HL-60 (cell line): ENCODE data around the gene LUM.

Experiments
- DNase-seq, 2 experiments: peaks; one replicate each; pipeline ENCODE4 v3.0.0-alpha.2; 2010 to 2020; ENCODE audit warnings: low read depth in 1 of 2, low spot score in 1 of 2
- H3K27ac ChIP-seq: fragments of 250-450 bp; sonication (Bioruptor Pico); replicated peaks from 2 replicates; pipeline ENCODE4 v1.5.1; 2020; ENCODE audit warnings: mild to moderate bottlenecking, moderate library complexity
- H3K27me3 ChIP-seq: fragments of 250-450 bp; sonication (Bioruptor Pico); 2 replicates; pipeline ENCODE4 v1.5.1; 2021; ENCODE audit warnings: mild to moderate bottlenecking, moderate library complexity; ENCODE audit not compliant: insufficient read depth, poor library complexity, severe bottlenecking
- H3K4me3 ChIP-seq: replicated peaks from 2 replicates; pipeline ENCODE4 v1.5.1; 2011; ENCODE audit warnings: mild to moderate bottlenecking, control low read depth, low read length; ENCODE audit not compliant: insufficient read depth
- GABPA ChIP-seq: IDR thresholded peaks from 2 replicates; pipeline ENCODE4 v1.6.1; 2012; ENCODE audit warnings: low read depth
- POLR2AphosphoS5 ChIP-seq: IDR thresholded peaks from 2 replicates; pipeline ENCODE4 v1.6.1; 2012; ENCODE audit warnings: low read depth
- SPI1 ChIP-seq: IDR thresholded peaks from 2 replicates; pipeline ENCODE4 v1.6.1; 2012; ENCODE audit warnings: low read depth, mild to moderate bottlenecking, borderline replicate concordance
- TF ChIP-seq, protein P1 (sequence below): IDR thresholded peaks from one replicate; pipeline ENCODE4 v1.5.1; 2011; ENCODE audit warnings: low read length, control low read depth, inconsistent platforms; ENCODE audit not compliant: insufficient read depth
- TF ChIP-seq, protein P2 (sequence below): IDR thresholded peaks from 2 replicates; pipeline ENCODE4 v1.6.1; 2012; ENCODE audit warnings: low read depth; ENCODE audit not compliant: insufficient replicate concordance

LUM gene

DNA sequence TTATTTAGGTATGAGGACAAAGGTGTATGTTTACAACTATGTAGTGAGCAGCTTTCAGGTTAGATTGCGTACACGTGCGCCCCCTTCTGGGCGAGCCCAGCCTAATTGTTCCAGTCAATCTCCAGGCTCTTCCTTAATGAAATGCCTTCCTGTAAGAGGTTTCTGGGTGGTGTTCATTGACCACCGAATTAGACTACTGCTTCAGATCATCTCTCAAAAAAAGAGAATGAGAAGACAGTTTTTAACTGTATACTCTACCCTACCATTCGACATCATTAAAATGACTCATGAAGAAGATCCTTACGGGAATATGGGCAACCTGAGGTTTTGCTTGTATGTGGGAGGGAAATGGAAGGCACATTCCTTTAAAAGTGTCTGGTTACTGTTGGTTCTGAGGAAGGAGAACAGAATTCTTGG, 2.1 kb downstream of the LUM start:
- H3K27ac ChIP-seq, result no peak overlapping the region
- peak; percentile 16 to 56 for DNase-seq
- TF ChIP-seq, protein P1, sequence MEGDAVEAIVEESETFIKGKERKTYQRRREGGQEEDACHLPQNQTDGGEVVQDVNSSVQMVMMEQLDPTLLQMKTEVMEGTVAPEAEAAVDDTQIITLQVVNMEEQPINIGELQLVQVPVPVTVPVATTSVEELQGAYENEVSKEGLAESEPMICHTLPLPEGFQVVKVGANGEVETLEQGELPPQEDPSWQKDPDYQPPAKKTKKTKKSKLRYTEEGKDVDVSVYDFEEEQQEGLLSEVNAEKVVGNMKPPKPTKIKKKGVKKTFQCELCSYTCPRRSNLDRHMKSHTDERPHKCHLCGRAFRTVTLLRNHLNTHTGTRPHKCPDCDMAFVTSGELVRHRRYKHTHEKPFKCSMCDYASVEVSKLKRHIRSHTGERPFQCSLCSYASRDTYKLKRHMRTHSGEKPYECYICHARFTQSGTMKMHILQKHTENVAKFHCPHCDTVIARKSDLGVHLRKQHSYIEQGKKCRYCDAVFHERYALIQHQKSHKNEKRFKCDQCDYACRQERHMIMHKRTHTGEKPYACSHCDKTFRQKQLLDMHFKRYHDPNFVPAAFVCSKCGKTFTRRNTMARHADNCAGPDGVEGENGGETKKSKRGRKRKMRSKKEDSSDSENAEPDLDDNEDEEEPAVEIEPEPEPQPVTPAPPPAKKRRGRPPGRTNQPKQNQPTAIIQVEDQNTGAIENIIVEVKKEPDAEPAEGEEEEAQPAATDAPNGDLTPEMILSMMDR, result peak; percentile 53
- TF ChIP-seq SPI1, result no peak
- H3K27me3 ChIP-seq, result no peaks in the 10 kb centered on the region
- H3K4me3 ChIP-seq, result no peak overlapping the region

DNA sequence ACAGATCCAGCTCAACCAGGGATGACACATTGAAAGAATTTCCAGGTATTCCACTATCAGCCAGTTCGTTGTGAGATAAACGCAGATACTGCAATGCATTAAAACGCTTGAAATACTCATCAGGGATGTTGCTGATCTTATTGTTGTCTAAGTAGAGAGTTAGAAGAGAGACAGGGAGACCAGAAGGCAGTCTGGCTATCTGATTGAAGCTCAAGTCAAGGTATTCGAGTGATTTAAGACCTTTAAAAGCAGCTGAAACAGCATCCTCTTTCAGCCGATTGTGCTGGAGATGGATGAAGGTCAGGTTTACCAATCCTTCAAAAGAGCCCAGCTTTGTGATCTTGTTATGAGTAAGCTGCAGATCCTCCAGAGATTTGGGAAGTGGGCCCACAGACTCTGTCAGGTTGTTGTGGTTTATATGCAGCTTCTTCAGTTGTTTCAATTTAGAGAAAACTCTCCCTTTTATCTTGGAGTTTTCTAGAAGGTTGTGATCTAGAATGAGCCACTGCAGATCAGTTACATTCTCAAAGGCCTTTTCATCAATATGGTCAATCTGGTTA, 3.0 kb downstream of the LUM start:
- no peak overlapping the region for H3K4me3 ChIP-seq
- H3K27ac ChIP-seq, result no peak overlapping the region
- TF ChIP-seq SPI1, result no peak
- no peak for TF ChIP-seq GABPA
- TF ChIP-seq, protein P2, sequence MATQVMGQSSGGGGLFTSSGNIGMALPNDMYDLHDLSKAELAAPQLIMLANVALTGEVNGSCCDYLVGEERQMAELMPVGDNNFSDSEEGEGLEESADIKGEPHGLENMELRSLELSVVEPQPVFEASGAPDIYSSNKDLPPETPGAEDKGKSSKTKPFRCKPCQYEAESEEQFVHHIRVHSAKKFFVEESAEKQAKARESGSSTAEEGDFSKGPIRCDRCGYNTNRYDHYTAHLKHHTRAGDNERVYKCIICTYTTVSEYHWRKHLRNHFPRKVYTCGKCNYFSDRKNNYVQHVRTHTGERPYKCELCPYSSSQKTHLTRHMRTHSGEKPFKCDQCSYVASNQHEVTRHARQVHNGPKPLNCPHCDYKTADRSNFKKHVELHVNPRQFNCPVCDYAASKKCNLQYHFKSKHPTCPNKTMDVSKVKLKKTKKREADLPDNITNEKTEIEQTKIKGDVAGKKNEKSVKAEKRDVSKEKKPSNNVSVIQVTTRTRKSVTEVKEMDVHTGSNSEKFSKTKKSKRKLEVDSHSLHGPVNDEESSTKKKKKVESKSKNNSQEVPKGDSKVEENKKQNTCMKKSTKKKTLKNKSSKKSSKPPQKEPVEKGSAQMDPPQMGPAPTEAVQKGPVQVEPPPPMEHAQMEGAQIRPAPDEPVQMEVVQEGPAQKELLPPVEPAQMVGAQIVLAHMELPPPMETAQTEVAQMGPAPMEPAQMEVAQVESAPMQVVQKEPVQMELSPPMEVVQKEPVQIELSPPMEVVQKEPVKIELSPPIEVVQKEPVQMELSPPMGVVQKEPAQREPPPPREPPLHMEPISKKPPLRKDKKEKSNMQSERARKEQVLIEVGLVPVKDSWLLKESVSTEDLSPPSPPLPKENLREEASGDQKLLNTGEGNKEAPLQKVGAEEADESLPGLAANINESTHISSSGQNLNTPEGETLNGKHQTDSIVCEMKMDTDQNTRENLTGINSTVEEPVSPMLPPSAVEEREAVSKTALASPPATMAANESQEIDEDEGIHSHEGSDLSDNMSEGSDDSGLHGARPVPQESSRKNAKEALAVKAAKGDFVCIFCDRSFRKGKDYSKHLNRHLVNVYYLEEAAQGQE, result no peak
- TF ChIP-seq, protein P1, result no peak
- no peak for TF ChIP-seq POLR2AphosphoS5
- no peak for DNase-seq
- H3K27me3 ChIP-seq, result no peaks in the 10 kb centered on the region

DNA sequence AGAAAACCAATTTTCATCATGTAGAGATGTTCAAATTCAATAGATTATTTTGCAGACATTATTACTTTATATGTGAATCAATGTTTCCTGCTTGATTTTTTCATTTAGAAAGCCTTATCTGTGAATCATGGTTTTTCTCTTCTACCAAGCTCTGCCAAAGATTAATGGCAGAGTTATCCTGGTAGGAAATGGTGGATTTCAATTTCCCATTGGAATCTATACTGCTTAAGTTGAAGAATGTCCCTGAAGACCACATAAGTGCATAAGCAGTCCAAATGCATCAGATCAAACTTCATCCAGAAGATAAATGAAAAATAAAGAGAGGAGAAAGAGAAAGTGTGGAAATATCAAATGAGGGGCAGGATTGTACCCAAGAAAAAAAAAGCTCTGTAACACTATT, 5.0 kb downstream of the LUM start:
- TF ChIP-seq GABPA, result no peak
- TF ChIP-seq, protein P2, result no peak
- no peak for TF ChIP-seq POLR2AphosphoS5
- TF ChIP-seq, protein P1, result no peak
- TF ChIP-seq SPI1, result no peak
- no peak for DNase-seq
- no peak overlapping the region for H3K27ac ChIP-seq

DNA sequence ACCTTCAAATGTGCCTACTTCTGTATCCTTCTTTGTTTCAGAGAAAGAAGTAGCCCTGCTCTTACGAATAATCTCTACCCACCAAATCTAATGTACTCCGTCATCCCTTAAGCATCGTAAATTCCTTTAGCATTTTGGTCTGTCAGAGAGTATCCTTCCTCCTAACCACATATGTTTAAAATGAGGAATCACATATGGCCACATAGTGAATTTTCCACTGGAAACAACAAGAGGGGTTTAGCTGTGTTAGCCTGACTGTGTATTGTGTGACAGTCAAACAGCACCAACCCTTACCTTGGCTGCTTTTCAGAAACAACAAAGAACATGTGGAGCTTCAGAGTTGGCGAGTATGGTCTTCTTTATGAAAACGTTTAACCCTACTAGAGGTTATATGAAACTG, 5.5 kb downstream of the LUM start:
- TF ChIP-seq, protein P2, result no peak
- TF ChIP-seq GABPA, result no peak
- no peak for TF ChIP-seq SPI1
- TF ChIP-seq POLR2AphosphoS5, result no peak
- TF ChIP-seq, protein P1, result no peak
- no peak for DNase-seq
- H3K27me3 ChIP-seq, result no peaks in the 10 kb centered on the region
- no peak overlapping the region for H3K4me3 ChIP-seq
- no peak overlapping the region for H3K27ac ChIP-seq

More for the DNA sequence above, 5.0 kb downstream of the LUM start:
- no peak overlapping the region for H3K4me3 ChIP-seq
- H3K27me3 ChIP-seq, result no peaks in the 10 kb centered on the region
